Measurements from ENCODE around the gene PPIE.

- no peak for TF ChIP-seq CTCF (IDR thresholded peaks at IDR 0.05)
- no peak for TF ChIP-seq POLR2A (IDR thresholded peaks at IDR 0.05)
These were observed 27.3 kb upstream of the PPIE start for GRCh38 chr1:39711104-39711965.

Data from lower leg skin (tissue), 3 donors.